Right lobe of liver (tissue), 6 donors: ENCODE data around the gene AUH. TPM values are rescaled to one million over a fixed set of nuclear protein-coding genes. Genes with fewer than 3 reads are reported as not detected.

Source experiments
- ATAC-seq, 4 donors: fragments of 200-7000 bp; cut with Tn5 transposase; one replicate each; pipeline ENCODE4 v1.9.1; 2020; ENCODE audit warnings: mild to moderate bottlenecking in 4 of 4, moderate library complexity in 4 of 4
- DNase-seq, 3 donors: peaks; one replicate each; pipeline ENCODE4 v3.0.0-alpha.2; 2020
- H3K27ac ChIP-seq, 3 donors: fragments of 200-600 bp; one replicate each; pipeline ENCODE4 v1.8.0; 2022
- H3K27me3 ChIP-seq, 2 donors: fragments of 200-600 bp; one replicate each; pipeline ENCODE4 v1.8.0; 2022
- H3K36me3 ChIP-seq, 4 donors: fragments of 200-600 bp; sonication (generic) in 1 of 4; one replicate each; pipeline versions ENCODE4 v1.5.1 to v1.8.0; 2017 to 2022; ENCODE audit warnings: control low read depth in 1 of 4
- H3K4me1 ChIP-seq, 4 donors: fragments of 200-600 bp; sonication (generic) in 1 of 4; one replicate each; pipeline versions ENCODE4 v1.5.1 to v1.8.0; 2017 to 2022; ENCODE audit warnings: control low read depth in 1 of 4
- H3K4me3 ChIP-seq, 3 donors: fragments of 200-600 bp; one replicate each; pipeline ENCODE4 v1.8.0; 2022
- H3K9me3 ChIP-seq, 4 donors: fragments of 200-600 bp; sonication (generic) in 1 of 4; one replicate each; pipeline versions ENCODE4 v1.5.1 to v1.8.0; 2017 to 2022; ENCODE audit warnings: control low read depth in 1 of 4
- POLR2A ChIP-seq: fragments of 450-650 bp; IDR thresholded peaks from one replicate; pipeline ENCODE4 v1.6.1; 2017; ENCODE audit warnings: antibody characterized with exemption, mild to moderate bottlenecking
- WGBS: methylation state at CpG from one replicate; pipeline ENCODE4 v1.1.6; 2018; ENCODE audit warnings: low coverage, low lambda C conversion rate; ENCODE audit not compliant: insufficient coverage; ENCODE audit errors: missing lambda C conversion rate; 5-methylcytosine and 5-hydroxymethylcytosine counted together
- intact Hi-C, 2 donors: fragments of 100-400 bp; cut with DNase I; formaldehyde crosslinking; loops; one replicate each; pipeline versions ENCODE4 v1.11.2 to v1.14.1; 2022
- total RNA-seq, 6 experiments: library from RNA; depleted of rRNA in 2 of 6; stranded (reverse); fragments of >200 nt in 2 of 6; fragmentation: NEBNext Ultra II Directional in 3 of 6; extraction: Animal tissue kit (Norgen Biotek cat#: 25700) in 3 of 6; gene quantifications; one replicate each; pipeline versions ENCODE4 v1.1.0 to v1.2.4, GENCODE V29; 2016 to 2023
- TF ChIP-seq, protein P1 (sequence below), 4 donors: fragments of 200-600 bp in 3 of 4; fragments of 450-650 bp in 1 of 4; IDR thresholded peaks; one replicate each; pipeline versions ENCODE4 v1.5.1 to v1.8.0; 2016 to 2022; ENCODE audit warnings: antibody characterized with exemption in 4 of 4, mild to moderate bottlenecking in 2 of 4
- donor health status: DM: no; HTN: yes; CAD: no.
- donor health status: DM: no; HTN: no; CAD: no.
- donor health status: DM: no; HTN: no; CAD: no.
- donor health status: DM: no; HTN: yes; CAD: no.
- donor health status: DM: no; HTN: yes; CAD: no.

The AUH gene
- total RNA-seq, 6 experiments from 2014 or later: 12.0 to 22.4 (median 18.4) TPM

DNA sequence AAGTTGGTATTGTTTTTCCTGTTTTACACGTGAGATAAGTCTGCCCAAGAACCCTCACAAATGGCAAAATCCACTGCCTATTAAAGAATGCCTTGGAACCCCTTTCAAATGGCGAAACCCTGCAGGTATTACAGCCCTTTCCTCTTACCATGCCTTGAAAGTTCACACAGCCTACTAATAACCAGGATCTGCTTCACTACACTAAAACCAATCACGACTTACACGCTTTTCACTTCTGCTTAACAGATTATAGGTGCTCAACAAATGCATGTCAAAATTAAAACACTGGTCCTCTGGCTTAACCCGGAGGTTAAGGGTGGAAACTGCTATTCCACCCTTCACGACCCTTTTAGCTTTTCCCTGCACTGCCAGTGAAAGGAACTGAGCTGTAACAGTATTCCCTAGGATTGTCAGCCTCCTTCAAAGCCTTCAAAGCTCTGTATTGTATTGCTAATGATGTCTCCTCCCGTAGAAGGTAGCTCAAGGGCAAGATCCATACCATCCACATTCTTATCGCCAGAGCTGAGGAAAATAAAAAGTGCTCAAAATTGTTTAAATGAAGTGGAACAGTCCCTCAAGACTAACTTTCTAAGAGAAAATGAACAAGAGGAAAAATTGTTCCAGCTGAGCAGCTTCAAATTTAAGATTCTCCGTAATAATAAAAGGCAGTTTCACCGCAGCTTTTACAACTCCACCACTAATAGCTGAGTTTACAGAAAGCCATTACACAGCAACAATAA is 997 bp downstream of the AUH start:
- peaks cover 0 to 15% (median 5%) of the 10 kb centered on the region in 4 donors for H3K4me1 ChIP-seq
- ATAC-seq (peak in 1 of 4 donors; percentile 12), DNase-seq (no peak)
- H3K4me3 ChIP-seq: peak overlapping the region; percentile 93 to 99 (median 94)
- H3K9me3 ChIP-seq: no peaks in the 10 kb centered on the region
- no peaks in the 10 kb centered on the region for H3K27me3 ChIP-seq
- H3K27ac ChIP-seq: peak overlapping the region; percentile 93 to 98 (median 97)
- intact Hi-C loops: no loop called here
- no peaks in the 10 kb centered on the region for H3K36me3 ChIP-seq
- TF ChIP-seq POLR2A: no peak
- TF ChIP-seq, protein P1, sequence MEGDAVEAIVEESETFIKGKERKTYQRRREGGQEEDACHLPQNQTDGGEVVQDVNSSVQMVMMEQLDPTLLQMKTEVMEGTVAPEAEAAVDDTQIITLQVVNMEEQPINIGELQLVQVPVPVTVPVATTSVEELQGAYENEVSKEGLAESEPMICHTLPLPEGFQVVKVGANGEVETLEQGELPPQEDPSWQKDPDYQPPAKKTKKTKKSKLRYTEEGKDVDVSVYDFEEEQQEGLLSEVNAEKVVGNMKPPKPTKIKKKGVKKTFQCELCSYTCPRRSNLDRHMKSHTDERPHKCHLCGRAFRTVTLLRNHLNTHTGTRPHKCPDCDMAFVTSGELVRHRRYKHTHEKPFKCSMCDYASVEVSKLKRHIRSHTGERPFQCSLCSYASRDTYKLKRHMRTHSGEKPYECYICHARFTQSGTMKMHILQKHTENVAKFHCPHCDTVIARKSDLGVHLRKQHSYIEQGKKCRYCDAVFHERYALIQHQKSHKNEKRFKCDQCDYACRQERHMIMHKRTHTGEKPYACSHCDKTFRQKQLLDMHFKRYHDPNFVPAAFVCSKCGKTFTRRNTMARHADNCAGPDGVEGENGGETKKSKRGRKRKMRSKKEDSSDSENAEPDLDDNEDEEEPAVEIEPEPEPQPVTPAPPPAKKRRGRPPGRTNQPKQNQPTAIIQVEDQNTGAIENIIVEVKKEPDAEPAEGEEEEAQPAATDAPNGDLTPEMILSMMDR (IDR thresholded peaks at IDR 0.05): no peak
- 18% methylated on average over 10 of the region's 10 CpGs for WGBS

GRCh38 chr9:91359734-91360470 is 1.8 kb downstream of the AUH start:
- H3K9me3 ChIP-seq: no peaks in the 10 kb centered on the region
- 67% methylated on average over 7 of the region's 7 CpGs for WGBS

DNA sequence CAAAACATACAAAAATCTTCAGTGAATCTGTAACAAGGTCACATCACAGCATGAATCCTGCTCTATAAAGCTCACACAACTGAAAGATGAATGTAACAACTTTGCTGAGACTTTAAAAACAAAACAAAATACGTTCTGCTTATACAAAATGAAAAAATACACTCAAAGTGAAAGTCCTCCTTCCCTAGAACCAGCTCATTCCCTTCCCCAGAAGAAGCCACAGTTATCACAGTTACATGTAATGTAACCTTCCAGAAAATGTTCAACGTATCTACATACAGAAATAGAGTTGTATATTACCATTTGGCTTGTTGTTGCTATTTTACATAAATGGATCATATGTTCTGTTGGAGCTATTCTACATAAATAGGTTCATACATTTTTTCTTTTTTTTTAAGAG is 2.6 kb downstream of the AUH start:
- H3K4me1 ChIP-seq: peaks cover 0 to 15% (median 5%) of the 10 kb centered on the region in 4 donors
- TF ChIP-seq, protein P1 (IDR thresholded peaks at IDR 0.05): no peak
- no peak for TF ChIP-seq POLR2A
- no peak overlapping the region for H3K27ac ChIP-seq
- H3K27me3 ChIP-seq: no peaks in the 10 kb centered on the region
- H3K9me3 ChIP-seq: no peaks in the 10 kb centered on the region
- intact Hi-C loops: no loop called here
- WGBS: 73% methylated on average over 2 of the region's 2 CpGs
- no peak overlapping the region for H3K4me3 ChIP-seq
- DNase-seq (no peak), ATAC-seq (no peak)
- H3K36me3 ChIP-seq: peaks cover 0 to 3% (median 0%) of the 10 kb centered on the region in 4 donors

More at GRCh38 chr9:91359734-91360470, 1.8 kb downstream of the AUH start:
- intact Hi-C loops: no loop called here
- H3K4me1 ChIP-seq: peaks cover 0 to 15% (median 5%) of the 10 kb centered on the region in 4 donors
- ATAC-seq (no peak), DNase-seq (no peak)
- H3K27ac ChIP-seq: no peak overlapping the region
- TF ChIP-seq POLR2A: no peak
- TF ChIP-seq, protein P1 (IDR thresholded peaks at IDR 0.05): no peak
- no peaks in the 10 kb centered on the region for H3K27me3 ChIP-seq
- peak overlapping the region in 1 of 3 donors; percentile 99 for H3K4me3 ChIP-seq
- H3K36me3 ChIP-seq: no peaks in the 10 kb centered on the region

GRCh38 chr9:91354881-91355280 is 6.8 kb downstream of the AUH start:
- WGBS: 94% methylated on average over 1 of the region's 1 CpG
- intact Hi-C loops: no loop called here
- no peak overlapping the region for H3K27ac ChIP-seq
- no peaks in the 10 kb centered on the region for H3K27me3 ChIP-seq
- DNase-seq (no peak), ATAC-seq (no peak)
- H3K36me3 ChIP-seq: peaks cover 0 to 7% (median 2%) of the 10 kb centered on the region in 4 donors
- H3K4me3 ChIP-seq: no peak overlapping the region
- H3K9me3 ChIP-seq: no peaks in the 10 kb centered on the region
- no peak for TF ChIP-seq POLR2A
- TF ChIP-seq, protein P1 (IDR thresholded peaks at IDR 0.05): no peak
- peaks cover 0 to 3% (median 0%) of the 10 kb centered on the region in 4 donors for H3K4me1 ChIP-seq
